AG08396 (cell line): ENCODE data around the gene CCL27.
A peak's percentile ranks its signal among the peaks of the same experiment; 100 is the strongest.

Experiments
- DNase-seq: peaks from one replicate; pipeline ENCODE4 v3.0.0; 2012; ENCODE audit warnings: low spot score, mixed read lengths

The CCL27 gene, protein sequence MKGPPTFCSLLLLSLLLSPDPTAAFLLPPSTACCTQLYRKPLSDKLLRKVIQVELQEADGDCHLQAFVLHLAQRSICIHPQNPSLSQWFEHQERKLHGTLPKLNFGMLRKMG

DNA sequence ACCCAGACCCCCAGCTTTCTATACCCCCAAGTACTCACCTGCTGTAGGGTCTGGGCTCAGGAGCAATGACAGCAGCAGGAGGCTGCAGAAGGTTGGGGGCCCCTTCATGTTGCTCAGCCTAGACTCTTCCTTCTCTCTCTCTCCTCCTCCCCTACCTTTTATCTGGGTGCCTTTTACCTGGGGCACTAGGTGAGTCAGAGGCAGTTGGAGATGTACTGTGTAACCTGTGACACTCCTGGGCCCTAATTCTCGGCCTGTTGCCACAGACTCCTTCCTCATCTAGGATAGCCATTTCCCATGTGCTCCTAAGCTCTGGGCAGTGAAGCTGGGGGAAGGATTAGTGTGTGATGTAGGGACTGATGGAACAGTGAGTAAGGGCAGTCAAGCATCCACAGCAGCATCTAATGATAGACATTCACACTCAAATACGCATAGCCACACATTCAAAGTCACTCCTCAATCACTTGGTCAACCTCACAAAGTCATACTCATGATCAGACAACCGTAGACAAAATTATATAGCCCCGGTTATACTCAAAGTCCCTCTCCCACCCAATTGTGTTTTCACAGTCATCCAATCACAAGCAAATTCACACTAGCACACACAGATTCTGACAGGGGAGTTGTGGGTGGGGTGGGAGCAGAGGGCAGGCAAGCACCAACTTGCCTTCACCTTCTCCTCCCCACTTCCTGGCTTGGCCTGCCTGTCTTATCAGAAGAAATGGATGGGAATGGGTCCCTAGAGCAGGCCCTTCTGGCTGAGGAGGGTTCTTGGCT, at the start of gene CCL27:
Gene CCL27 (minus strand): TSS at position 132 of the 777 bp plus-strand sequence. CDS start 24 bp downstream, at position 108.
- no peak for DNase-seq

DNA sequence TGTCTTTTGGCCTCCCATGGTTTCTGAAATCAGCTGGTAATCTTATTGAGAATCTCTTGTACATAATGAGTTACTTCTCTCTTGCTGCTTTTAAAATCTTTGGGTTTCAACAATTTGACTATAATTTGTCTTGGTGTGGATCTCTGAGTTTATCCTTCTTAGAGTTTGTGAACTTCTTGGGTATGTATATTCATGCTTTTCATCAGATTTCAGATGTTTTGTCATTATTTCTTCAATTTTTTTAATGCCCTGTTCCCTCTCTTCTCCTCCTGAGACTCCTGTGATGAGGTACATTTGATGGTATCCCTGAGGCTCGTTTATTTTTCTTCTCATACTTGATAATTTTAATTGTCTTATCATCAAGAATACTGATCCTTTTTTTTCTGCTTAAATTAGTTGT, 49.7 kb upstream of the CCL27 start:
- DNase-seq, result no peak

DNA sequence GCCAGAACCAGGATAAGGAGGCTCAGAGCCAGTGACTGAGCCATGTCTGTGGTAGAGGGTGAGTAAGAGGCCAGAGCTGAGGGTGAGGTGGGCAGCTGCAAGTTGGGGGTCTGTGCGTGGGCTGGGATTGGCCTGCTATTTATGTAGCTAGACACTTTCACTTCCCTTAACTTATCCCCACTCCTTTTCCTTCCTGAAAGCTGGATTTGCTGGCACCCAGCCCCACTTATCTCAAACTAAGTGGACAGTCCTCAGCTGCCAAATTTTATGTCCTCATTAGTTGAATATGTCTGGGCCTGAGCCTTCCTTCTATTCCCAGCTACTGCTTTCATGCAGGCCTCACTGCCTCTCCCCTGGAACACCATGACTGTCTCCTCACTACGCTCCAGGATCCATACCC, 47.6 kb upstream of the CCL27 start, which contains the start of gene CCL21:
Gene CCL21 (minus strand): TSS at position 114 of the 400 bp plus-strand sequence. CDS start 70 bp downstream, at position 44.
- no peak for DNase-seq

DNA sequence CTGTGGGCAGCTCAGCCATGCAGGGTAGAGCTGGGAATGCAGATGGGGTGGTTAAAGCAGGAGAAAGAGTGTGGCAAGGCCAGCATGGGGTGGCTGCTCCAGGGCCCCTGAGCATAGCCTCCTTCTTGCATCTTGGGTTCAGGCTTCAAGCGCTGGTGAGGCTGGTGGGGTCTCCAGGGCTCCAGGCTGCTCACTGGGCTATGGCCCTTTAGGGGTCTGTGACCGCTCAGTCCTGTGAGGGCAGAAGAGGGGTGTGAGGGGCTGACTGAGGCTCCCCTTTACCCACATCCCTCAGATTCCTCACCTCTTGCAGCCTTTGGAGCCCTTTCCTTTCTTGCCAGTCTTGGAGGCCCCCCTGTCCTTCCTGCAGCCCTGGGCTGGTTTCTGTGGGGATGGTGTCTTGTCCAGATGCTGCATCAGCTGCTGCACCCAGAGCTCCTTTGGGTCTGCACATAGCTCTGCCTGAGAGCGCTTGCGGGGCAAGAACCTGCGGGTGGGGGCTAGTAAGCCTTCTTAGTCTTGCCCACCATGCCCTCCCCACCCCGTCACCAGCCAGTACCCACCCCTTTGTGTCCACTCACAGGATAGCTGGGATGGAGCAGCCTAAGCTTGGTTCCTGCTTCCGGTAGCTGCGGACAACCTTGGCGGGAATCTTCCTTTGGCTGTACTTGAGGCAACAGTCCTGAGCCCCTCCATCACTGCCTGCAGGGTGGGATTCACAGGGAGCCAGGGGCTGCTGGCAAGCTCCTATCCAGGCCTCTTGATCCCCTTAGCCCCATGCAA, 46.9 kb upstream of the CCL27 start:
- DNase-seq, result no peak

DNA sequence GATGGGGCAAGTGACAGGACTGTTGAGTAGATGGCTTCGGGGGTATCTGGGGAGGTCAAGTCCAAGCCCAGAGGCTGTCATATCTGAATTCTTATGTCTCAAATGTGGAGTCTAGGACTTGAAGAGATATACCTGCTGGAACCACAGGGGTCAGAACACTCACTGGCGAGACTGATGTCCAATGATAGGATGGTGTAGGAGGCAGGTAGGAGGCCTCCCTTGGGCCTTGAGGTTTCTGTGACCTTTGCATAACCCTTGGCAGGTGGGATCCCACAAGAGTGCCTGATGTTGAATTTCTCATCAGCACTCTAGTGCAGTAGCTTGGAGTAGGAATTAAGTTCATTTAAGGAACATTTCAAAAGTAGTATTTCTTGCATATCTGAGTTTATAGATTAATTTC, 44.7 kb upstream of the CCL27 start:
- DNase-seq, result no peak

DNA sequence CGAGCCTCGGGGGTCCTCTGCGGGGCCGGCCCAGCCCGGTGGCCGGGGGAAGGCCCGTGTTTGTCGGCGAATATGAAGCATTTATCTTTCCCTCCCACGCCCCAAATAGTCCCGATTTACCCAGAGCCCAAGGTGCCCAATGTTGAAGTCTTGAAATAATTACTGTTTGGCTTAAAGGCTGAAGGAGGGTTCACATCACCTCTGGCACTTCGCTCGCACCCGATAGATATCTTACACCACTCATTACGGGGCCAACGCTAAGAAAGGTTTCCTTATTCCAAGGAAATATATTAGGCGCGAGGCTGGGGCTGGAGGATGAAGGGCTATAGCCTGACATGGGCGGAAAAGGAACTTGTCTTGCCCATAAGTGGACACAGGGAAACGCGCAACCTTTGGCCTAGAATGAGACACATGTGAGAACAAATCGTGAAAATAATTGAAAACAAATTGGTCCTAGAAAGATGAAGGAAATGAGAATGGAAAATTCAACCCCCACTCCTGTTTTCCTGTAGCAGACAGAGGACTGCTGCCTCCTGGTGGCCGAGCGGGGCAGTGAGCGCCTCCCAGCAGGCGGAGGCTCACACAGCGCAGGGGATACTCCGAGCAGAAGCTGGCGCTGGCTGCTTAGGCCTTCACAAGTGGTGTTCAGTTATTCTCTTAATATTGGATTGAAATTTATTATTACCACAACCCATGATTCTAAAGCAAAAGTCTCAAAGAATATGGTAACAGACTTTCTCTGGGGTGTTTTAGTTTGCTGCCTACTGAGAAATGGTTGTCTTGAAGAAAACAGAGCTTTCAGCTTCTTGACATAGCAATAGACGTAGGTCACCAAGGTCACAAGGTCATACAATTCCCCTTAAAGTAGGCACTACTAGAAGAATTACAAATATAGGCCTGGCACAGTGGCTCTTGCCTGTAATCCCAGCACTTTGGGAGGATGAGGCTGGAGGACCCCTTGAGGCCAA, 39.6 kb upstream of the CCL27 start:
- DNase-seq, result peak; percentile 93

DNA sequence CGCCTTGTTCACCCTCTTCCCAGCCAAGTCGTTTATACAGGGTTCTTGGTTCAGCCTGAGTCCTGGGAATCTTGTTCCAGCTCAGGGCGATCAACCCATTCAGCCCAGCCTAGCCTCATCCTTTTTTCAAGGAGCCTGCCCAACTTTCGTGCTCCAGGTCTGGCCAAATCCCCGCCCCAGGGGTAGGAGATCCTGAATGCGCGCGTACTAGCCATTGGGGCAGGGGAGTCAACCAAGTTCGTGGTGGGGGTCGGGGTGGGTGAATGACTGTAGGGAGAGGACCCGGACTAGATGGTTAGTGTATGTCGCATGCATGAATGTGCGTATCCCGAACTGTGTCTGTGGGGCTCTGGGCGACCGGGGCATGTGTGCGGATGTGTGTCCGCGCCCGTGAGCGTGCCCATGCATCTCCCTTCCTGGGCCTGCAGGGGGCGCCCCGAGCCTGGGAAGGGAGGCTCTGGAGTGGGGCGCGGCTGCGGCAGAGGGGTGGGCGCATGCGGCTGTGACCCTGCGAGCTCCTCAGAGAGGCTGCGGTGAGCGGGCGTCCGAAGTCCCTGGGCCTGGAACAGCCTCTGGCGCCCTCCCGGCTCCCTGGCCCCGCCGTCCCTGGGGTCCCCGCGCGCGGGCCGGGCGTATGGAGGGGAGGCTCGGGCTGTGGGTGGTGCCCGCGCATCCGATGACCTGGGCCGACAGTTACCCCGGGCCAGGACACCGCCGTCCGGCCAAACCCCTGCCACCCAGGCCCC, 38.7 kb upstream of the CCL27 start:
- peak; percentile 89 for DNase-seq

DNA sequence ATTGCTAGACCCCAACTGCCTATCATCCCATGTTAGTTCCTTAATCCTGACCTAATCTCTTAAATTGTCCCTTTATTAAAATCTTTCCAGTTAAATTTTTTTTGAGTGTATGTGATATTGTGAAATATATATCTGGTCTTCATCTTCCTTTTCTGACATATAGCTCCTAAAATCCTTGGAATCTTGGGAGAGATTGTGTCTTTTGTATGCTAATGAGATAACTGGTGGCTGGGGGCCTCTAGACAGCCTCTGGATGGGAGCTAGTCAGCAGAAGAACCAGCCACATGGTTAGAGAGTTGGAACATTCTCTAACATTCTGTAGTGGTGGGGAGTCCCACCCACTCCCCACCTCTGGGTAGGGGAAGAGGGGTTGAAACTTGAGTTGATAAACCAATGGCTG, 32.4 kb upstream of the CCL27 start:
- DNase-seq, result no peak

DNA sequence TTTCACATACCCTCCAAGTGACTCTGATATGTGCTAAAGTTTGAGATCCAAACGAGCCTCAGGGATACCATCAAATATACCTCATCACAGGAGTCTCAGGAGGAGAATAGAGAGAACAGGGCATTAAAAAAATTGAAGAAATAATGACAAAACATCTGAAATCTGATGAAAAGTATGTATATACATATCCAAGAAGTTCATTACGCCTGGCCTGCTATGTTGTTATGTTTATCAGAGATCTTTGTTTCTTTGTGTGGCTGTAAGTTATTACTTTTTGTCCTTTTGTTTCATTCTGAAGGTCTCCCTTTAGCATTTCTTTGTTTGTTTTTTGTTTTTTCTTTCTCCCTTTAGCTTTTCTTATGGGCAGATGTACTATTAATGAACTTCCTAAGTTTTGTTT, 31.1 kb upstream of the CCL27 start:
- DNase-seq, result no peak

DNA sequence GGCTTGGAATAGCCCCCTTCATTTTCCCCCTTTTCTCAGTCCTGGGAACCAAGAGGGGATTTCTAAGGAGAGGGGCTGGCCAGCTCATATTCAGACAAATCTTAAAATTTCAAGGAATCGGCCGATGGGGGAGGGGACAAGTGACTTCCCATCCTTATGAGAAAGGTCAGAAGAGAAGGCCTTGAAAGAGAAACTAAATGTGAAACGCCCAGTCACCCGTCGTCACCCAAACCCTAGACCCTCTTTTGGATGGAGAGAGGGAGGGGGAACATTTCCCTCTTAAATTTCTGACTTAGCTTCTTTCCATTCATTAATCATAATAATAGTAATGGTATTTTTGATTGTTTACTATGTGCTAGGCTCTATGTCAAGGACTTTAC, 29.5 kb upstream of the CCL27 start:
- DNase-seq, result no peak

DNA sequence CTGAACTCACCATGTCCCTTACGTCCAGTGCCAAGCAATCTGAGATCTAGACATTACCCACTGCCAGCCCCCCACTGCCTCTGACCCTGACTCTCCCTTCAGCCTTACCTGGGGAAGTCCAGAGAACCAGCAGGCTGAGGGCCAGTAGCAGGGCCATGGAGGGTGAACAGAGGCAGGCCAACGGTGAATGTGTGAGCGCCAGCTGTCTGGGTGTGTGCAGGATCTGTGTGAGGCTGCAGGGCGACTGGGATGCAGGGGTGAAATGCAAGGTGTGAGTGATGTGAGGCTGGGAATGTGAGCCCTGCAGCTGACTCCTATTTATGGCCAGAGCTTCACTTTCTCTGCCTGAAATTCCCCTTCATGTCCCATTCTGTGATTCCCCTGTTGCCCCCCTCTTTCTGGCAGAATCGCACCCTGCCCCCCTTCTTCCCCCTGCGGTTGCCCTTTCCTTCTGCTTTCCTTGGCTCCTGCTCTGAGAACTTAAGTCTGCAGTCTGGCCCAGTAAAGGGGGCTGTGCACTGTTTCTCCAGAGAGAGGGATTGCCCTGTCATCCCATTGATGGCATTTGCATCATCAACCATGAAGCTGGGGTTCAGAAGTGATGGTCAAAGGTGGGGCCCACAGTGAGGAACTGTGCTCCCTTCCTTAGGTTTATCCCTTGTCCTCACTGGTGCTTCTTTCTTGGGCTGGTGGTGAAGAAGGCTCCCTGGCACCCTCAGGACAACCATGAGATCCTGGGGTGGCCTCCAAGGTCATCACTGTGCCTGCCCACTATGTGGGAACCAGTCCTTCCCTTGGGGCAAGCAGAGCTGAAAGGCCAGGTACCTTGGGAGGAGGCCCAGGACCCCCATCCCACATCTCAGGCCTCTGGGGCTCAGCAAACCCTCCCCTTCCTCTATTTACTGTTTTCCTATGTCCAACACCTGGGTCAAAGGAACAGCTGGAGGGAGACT, 28.8 kb upstream of the CCL27 start, which contains the start of gene CCL19:
Gene CCL19 (minus strand): TSS at position 294 of the 953 bp plus-strand sequence. CDS start 137 bp downstream, at position 157.
- no peak for DNase-seq

DNA sequence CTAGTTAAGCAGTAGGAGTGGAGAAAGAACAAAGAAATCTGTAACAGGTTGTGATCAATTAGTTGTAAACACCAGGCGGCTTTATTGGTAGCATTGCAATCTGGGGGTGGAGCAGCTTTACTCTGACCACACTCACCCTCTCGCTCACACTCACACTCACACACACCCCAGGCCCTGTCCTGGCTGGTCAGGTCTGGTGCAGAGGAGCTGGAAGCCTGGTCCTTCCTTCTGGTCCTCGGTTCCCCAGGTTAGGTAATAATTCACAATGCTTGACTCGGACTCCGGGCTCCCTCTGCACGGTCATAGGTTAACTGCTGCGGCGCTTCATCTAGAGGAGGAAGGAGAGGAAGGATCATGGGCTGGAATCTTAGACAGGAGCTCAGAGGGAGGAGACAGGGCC, 27.1 kb upstream of the CCL27 start:
- no peak for DNase-seq

DNA sequence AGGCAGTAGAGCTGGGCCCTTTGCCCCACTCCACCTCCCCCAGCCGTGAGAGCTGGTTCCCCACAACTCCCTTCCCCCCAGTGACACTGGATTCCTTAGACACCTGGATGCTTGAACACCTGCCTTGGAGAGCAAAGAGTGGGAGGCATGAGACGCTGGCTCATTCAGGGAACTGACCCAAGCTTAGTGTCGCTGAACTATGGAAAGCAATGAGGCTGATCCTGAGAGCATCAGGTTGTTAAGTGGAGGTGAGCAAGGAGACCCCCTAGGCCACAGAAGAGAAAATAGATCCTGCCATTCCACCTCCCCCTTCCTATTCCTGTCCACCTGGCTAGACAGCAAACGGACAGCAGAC, 26.6 kb upstream of the CCL27 start:
- DNase-seq, result no peak

DNA sequence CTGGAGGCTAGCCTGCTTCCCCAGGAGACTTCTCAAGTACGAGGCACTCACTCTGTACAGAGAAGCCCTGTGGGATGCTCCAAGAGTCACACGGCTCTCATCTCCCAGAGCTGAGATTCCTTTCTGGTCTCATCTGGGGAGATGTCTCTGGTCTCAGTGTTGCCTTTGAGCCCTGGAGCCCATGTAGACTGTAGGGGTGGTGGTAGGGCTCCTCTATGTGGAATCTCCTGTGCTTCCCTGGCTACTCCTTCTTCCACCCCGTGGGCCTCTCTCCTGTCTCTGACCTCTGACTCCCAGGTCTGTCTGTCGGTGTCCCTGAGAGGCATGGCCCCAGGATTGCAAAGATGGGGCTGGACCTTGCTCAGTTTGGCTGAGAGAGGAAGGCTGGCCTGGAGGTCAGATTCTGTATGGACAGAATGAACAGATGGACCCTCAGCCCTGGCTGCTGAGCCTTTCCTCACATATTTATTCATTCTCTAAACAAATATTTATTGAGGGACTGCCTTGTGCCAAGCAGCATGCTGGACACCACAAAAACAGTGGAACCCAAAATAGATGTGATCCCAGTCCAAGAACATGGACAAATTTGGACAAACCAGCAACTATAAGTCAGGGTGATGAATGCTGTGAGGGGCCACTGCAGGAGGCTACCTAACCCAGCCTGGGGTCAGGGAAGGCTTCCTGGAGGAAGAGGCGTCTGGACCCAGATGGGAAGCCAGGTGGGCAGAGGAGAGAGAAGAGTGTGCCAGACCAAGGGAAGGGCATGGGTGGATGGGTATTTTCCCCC, 26.1 kb upstream of the CCL27 start:
- no peak for DNase-seq

DNA sequence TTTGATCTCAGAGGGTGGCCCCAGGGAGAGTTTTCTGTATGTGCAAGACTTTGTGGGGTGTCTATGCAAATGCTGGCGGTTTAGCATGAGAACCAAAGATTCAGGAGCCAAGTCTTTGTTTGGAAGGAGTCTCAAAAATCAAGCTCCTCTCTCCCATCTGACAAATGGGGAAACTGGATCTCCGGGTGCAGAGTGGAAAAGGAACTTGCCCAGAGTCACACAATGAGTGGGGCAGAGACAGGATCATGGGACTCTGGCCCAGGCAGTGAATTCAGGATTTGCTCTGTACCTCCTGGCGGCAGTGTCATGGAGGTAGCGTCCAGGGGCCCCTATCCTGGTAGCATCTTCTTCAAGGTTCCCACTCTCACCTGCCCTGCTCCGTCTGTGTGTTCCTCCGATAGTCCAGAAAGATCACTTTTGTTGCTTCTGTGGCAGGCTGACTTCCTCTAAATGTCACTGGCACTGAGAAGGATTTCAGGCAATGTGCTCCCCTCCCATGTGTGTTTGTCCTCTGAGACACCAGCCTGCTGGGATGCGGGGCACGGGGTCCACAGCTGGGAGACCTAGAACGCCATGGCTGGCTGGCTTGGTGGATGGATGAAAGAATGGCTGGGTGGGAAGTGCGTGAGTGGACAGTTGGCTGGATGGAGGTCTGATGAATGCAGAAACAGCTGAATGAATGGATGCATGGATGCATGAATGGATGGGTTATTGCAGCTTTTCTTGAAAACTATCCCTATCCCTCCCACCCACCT, 25.0 kb upstream of the CCL27 start:
- no peak for DNase-seq

DNA sequence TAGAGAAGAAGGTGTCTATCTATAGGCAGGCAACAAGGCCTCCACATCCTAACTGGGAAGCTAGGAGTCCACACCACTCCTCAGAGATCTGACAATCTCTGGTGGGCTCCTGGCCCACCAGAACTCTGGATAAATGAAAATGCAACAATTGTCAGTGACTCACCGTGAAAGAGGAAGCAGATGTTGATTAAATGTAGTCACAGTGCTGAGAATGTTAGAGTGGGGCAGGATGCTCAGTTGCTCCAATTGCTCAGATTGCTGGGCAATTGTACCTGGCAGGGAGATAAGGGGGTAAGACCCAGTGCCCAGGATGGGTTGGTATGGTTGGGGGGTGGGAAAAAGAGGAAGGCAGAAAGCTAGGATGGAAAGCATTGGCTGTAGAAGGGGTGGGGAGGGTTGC, 24.3 kb upstream of the CCL27 start:
- DNase-seq, result no peak

DNA sequence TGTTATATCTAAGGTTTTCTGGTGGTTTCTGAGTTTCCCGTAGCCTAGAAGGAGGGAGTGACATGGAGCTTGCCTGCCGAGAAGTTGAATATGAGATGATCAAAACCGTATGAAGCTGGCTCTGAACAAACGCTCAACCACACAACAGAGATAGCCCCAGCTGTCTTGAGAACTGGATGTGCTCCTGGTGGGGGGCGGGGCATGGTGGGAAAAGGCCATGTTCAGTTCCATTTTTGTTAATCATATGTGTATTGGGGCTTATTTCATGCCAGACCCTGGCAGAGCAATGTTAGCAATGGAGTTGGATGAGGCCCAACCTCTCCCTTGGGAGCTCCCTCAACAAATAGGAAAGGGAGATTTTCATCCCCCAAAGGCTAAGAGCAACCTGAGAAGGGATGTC, 23.8 kb upstream of the CCL27 start:
- no peak for DNase-seq

DNA sequence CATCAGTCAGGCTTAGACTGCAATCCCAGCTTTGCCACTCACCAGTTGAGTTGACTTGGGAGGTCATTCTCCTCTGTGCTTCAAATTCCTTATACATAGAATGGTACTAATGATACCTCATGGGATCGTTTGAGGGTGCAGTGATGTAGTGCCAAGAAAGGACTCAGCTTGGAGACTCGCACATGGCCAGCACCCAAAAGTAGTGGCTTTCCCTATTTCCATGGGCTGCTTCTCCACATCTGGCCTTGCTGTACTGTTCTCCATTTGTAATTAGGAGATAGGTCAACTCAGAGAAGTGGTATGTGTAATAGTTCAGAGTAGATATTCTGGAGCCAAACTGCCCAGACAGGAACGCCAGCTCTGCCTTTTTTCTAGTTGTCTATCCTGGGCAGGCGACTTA, 23.1 kb upstream of the CCL27 start:
- no peak for DNase-seq
